ENCODE data around the gene ZNF280B.

DNA sequence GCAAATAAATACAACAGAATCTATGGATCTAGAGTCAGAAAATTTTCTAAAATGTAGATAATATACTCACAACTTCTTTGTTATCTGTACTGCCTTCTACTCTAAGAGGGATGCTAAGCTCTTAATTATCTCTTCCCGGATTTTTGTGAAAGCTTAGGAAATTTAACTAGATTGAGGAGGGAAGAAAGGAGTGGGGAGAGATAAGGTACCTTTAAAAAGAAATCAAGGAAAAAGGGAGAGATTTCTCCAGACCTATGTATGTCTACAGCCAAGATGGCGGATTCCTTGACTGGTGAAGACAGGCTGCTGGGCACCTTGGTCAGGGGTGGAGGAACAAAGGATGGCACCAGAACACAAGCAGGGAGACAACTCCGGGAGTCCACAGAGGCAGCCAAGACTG is 23.0 kb downstream of the ZNF280B start:
- no peak for TF ChIP-seq CTBP1 (IDR thresholded peaks at IDR 0.05; ENCODE audit: borderline replicate concordance)
- TF ChIP-seq FOXK2 (IDR thresholded peaks at IDR 0.05): no peak
- TF ChIP-seq SP1 (IDR thresholded peaks at IDR 0.05): no peak
- no peak for TF ChIP-seq SUZ12 (IDR thresholded peaks at IDR 0.05)
- TF ChIP-seq ELF4 (IDR thresholded peaks at IDR 0.05): no peak
- no peak for TF ChIP-seq FOXM1 (IDR thresholded peaks at IDR 0.05; ENCODE audit: borderline replicate concordance)
- TF ChIP-seq LEF1 (IDR thresholded peaks at IDR 0.05; ENCODE audit: borderline replicate concordance): no peak
- TF ChIP-seq ARNT (IDR thresholded peaks at IDR 0.05): no peak
- TF ChIP-seq, protein P1, sequence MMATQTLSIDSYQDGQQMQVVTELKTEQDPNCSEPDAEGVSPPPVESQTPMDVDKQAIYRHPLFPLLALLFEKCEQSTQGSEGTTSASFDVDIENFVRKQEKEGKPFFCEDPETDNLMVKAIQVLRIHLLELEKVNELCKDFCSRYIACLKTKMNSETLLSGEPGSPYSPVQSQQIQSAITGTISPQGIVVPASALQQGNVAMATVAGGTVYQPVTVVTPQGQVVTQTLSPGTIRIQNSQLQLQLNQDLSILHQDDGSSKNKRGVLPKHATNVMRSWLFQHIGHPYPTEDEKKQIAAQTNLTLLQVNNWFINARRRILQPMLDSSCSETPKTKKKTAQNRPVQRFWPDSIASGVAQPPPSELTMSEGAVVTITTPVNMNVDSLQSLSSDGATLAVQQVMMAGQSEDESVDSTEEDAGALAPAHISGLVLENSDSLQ (IDR thresholded peaks at IDR 0.05): no peak
- no peak for TF ChIP-seq L3MBTL2 (conservative IDR thresholded peaks at IDR 0.05)
- TF ChIP-seq NFRKB (IDR thresholded peaks at IDR 0.05): no peak

Measured in HEK293T (cell line).